ENCODE measurements around the gene ARHGDIG. TPM values are rescaled to one million over a fixed set of nuclear protein-coding genes. Genes with fewer than 3 reads are reported as not detected.

The ARHGDIG gene
- total and polyA plus RNA-seq, 9 of the 15 experiments (the other 6 are each of a cell fraction or from before 2014, with no cell fraction given), result 0.36 to 2.5 (median 0.64) TPM; not detected in 2

DNA sequence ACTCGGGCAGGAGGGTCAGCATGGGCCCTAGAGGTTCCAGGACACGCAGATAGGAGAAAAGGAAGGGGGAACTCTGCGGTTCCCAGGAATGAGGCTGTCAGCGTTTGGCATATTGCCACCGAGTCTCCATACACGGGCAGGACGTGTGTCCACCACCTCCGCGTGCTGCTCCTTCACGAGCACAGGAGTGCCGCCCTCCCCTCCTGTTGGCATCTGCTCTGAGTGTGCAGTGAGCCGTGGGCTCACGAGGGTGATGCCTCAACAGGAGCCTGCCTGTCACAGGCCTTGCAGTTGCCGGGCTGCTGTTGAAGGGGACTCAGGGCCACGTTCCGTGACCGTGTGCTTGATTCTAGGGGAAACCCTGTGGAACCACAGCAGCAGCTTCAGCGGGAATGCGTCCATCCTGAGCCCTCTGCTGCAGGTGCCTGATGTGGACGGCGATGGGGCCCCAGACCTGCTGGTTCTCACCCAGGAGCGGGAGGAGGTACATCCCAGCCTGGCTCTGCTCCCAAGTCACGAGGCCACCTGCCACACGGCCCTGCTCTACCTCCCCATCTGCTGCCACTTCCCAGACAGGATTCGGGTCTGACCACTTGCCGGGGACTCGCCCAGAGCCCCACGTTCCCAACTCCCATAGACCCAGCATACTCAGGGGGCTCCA, 19.2 kb upstream of the ARHGDIG start (continued):
- no peak for TF ChIP-seq ZSCAN32 (CRISPR knock-in tag; IDR thresholded peaks at IDR 0.05)

DNA sequence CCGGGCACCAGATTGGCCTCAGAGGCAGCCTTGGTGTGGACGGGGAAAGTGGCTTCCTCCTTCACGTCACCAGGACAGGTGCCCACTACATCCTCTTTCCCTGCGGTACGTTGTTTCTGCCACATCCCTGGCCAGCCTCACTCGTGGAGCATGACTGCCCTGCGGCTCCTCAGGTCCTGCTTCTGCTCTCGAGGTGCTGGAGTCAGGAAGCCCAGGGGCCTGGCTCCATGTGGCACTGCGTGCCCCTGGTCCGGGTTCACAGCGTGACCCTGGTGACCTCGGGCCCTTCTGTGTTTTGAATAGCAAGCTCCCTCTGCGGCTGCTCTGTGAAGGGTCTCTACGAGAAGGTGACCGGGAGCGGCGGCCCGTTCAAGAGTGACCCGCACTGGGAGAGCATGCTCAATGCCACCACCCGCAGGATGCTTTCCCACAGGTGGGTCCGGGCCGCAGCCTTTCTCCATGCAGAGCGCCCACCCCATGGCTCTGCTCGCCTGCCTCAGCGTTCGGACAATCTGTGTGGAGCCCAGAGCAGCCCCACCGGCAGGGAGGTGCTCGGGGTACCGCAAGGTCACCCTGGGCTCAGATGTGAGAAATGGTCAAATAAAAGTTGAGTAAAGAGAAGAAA, 18.2 kb upstream of the ARHGDIG start:
- Histone ChIP-seq H3K4me1 (replicated peaks in 1 of 2; ENCODE audit: control insufficient read depth in 2 of 2, insufficient read depth in 2 of 2, low read length in 2 of 2) (peaks cover 13 to 62% of the 10 kb centered on the region in 2 experiments; a peak in 4 of 5 replicates), H2AFZ (ENCODE audit: low read depth, low read length) (no peak overlapping the region), H4K20me1 (replicated peaks; ENCODE audit: control insufficient read depth, insufficient read depth, low read length) (no peaks in the 10 kb centered on the region; the same call in 1 of the 2 replicates), H3K79me2 (ENCODE audit: control insufficient read depth, insufficient read depth, low read length) (no peaks in the 10 kb centered on the region), H3K4me2 (ENCODE audit: insufficient read depth, low read length) (no peak overlapping the region), H3K27me3 (ENCODE audit: control insufficient read depth in 2 of 2, insufficient read depth in 2 of 2, low read length in 2 of 2) (no peaks in the 10 kb centered on the region), H3K36me3 (ENCODE audit: control insufficient read depth, insufficient read depth, low read length) (peaks cover 21% of the 10 kb centered on the region; the same call in 2 of the 3 replicates), H3K9me3 (replicated peaks; ENCODE audit: control insufficient read depth, insufficient read depth, low read depth, low read length) (no peaks in the 10 kb centered on the region), H3K9me1 (ENCODE audit: control insufficient read depth, insufficient read depth, low read length) (peaks cover 4% of the 10 kb centered on the region), H3K9ac (ENCODE audit: insufficient read depth in 1 of 2, low read depth in 2 of 2, low read length in 2 of 2) (no peak overlapping the region; a peak in 1 of 4 replicates), H3K27ac (ENCODE audit: extremely low read depth, low read depth, low read length) (no peak overlapping the region), H3K4me3 (no peak overlapping the region)
- no peak for ATAC-seq
- no peak for DNase-seq (ENCODE audit: extremely low read depth in 1 of 4, low spot score in 3 of 4)
- CTCF ChIA-PET (ENCODE audit: low intra/inter-chr PET ratio), result no interaction called here
- no TSS peak for BruUV-seq (replicated peaks)
- FAIRE-seq, result no peak
- intact Hi-C loops (cut with micrococcal nuclease) (no loop called here), in situ Hi-C loops (cut with MboI) (no loop called here)
- TF ChIP-seq, protein P1, sequence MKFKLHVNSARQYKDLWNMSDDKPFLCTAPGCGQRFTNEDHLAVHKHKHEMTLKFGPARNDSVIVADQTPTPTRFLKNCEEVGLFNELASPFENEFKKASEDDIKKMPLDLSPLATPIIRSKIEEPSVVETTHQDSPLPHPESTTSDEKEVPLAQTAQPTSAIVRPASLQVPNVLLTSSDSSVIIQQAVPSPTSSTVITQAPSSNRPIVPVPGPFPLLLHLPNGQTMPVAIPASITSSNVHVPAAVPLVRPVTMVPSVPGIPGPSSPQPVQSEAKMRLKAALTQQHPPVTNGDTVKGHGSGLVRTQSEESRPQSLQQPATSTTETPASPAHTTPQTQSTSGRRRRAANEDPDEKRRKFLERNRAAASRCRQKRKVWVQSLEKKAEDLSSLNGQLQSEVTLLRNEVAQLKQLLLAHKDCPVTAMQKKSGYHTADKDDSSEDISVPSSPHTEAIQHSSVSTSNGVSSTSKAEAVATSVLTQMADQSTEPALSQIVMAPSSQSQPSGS (CRISPR knock-in tag; IDR thresholded peaks at IDR 0.05), result no peak
- TF ChIP-seq POLR2G (IDR thresholded peaks at IDR 0.05; ENCODE audit: low read depth, low read length) (peak; percentile 42), ARID1B (IDR thresholded peaks at IDR 0.05) (no peak), YBX1 (IDR thresholded peaks at IDR 0.05) (no peak)
- POLR2A ChIA-PET, result no interaction called here
- WGBS (ENCODE audit: insufficient coverage, low coverage, missing lambda C conversion rate), result 92% methylated on average over 27 of the region's 29 CpGs
